ENCODE results near the gene GJA4.

Gene GJA4

GRCh38 chr1:34843392-34844251 lies 50.8 kb downstream of the GJA4 start:
- Histone ChIP-seq H3K27me3 (ENCODE audit: low read depth) (no peaks in the 10 kb centered on the region), H3K36me3 (replicated peaks) (no peaks in the 10 kb centered on the region), H3K9me3 (no peaks in the 10 kb centered on the region), H3K4me1 (peaks cover 10% of the 10 kb centered on the region), H3K4me3 (no peak overlapping the region)
- in situ Hi-C loops (cut with MboI; ENCODE audit: low sequenced_read_pairs) = no loop called here
- no peak for DNase-seq (ENCODE audit: low spot score in 2 of 2)

DNA sequence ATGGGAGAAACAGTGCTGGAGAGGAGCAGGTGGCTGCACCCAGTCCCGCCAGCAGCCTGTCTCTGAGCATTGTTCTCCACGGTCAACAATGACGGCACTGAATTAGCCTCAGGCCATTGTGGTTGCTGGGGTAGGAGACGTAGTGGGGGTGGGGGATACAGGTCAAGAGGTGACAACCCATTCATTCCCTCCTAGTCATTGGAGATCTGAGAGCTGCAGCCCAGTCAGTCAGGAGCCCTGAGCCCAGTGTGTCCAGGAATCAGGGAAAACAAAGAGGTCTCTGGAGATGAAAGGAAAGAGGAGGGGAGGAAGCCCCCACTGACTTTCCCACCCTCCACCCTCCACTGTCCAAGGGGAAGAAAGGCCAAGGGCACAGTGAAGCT lies 51.4 kb downstream of the GJA4 start:
- H3K27me3 ChIP-seq (ENCODE audit: low read depth) = no peaks in the 10 kb centered on the region
- no peaks in the 10 kb centered on the region for H3K36me3 ChIP-seq (replicated peaks)
- DNase-seq (ENCODE audit: low spot score in 2 of 2) = peak; percentile 62 to 73
- H3K4me1 ChIP-seq = peaks cover 10% of the 10 kb centered on the region
- no peaks in the 10 kb centered on the region for H3K9me3 ChIP-seq
- H3K4me3 ChIP-seq = no peak overlapping the region
- in situ Hi-C loops (cut with MboI; ENCODE audit: low sequenced_read_pairs) = no loop called here

Measured in HAP-1 (cell line).